Prostate gland (tissue), 2 donors: Measurements from ENCODE around the gene GPRIN3. TPM values are rescaled to one million over a fixed set of nuclear protein-coding genes. Genes with fewer than 3 reads are reported as not detected.

Source experiments
- DNase-seq: peaks from one replicate; pipeline ENCODE4 v3.0.0-alpha.2; 2019; ENCODE audit warnings: low spot score
- H3K27ac ChIP-seq, 2 donors: fragments of 200-600 bp; sonication (generic); 2 replicates each; pipeline ENCODE4 v1.5.1; 2017 to 2019
- H3K27me3 ChIP-seq: fragments of 200-600 bp; sonication (generic); replicated peaks from 2 replicates; pipeline ENCODE4 v1.5.1; 2019; ENCODE audit not compliant: insufficient read depth
- H3K36me3 ChIP-seq, 2 donors: fragments of 200-600 bp; sonication (generic); 1 replicate in 1 of 2; 2 replicates in 1 of 2; pipeline versions ENCODE4 v1.5.1 to v1.8.1; 2017 to 2019
- H3K4me1 ChIP-seq: fragments of 200-600 bp; sonication (generic); replicated peaks from 2 replicates; pipeline ENCODE4 v1.5.1; 2019
- H3K4me3 ChIP-seq, 2 donors: fragments of 200-600 bp; sonication (generic); 2 replicates each; pipeline ENCODE4 v1.5.1; 2017 to 2019
- H3K9me3 ChIP-seq: fragments of 200-600 bp; sonication (generic); 2 replicates; pipeline ENCODE4 v1.5.1; 2017
- CTCF ChIP-seq, 4 experiments: fragments of 200-600 bp in 2 of 4; fragments of 450-650 bp in 2 of 4; sonication (generic) in 2 of 4; IDR thresholded peaks; 1 replicate in 3 of 4; 2 replicates in 1 of 4; pipeline ENCODE4 v1.5.1; 2016 to 2019; ENCODE audit warnings: antibody characterized with exemption in 4 of 4, mild to moderate bottlenecking in 2 of 4, moderate library complexity in 2 of 4
- POLR2A ChIP-seq: fragments of 450-650 bp; IDR thresholded peaks from one replicate; pipeline ENCODE4 v1.6.1; 2016; ENCODE audit warnings: antibody characterized with exemption, mild to moderate bottlenecking
- POLR2AphosphoS5 ChIP-seq: sonication (generic); formaldehyde crosslinking; IDR thresholded peaks from one replicate; pipeline ENCODE4 v1.6.1; 2017; ENCODE audit warnings: antibody characterized with exemption
- WGBS: methylation state at CpG from one replicate; pipeline ENCODE4 v1.1.5; 2018; 5-methylcytosine and 5-hydroxymethylcytosine counted together
- intact Hi-C: fragments of 100-400 bp; cut with DNase I; formaldehyde crosslinking; loops from one replicate; pipeline ENCODE4 v1.14.2; 2022
- total RNA-seq, 2 donors: library from RNA; depleted of rRNA; stranded (reverse); fragments of >200 nt; gene quantifications; one replicate each; pipeline ENCODE4 v1.1.0, GENCODE V29; 2016

GPRIN3 gene
- total RNA-seq, 2 donors from 2014 or later: 0.77 to 2.4 TPM

- Histone ChIP-seq H3K36me3 (no peaks in the 10 kb centered on the region), H3K4me3 (no peak overlapping the region), H3K4me1 (no peaks in the 10 kb centered on the region), H3K27ac (no peak overlapping the region), H3K27me3 (no peaks in the 10 kb centered on the region), H3K9me3 (no peaks in the 10 kb centered on the region)
- TF ChIP-seq CTCF (IDR thresholded peaks at IDR 0.05) (no peak), POLR2A (no peak), POLR2AphosphoS5 (no peak)
- DNase-seq: no peak
- WGBS: 72% methylated on average over 2 of the region's 2 CpGs
- intact Hi-C loops: no loop called here
Observed at GRCh38 chr4:89221167-89221867, 86.3 kb downstream of the GPRIN3 start.

GRCh38 chr4:89218587-89218986 is 89.0 kb downstream of the GPRIN3 start:
- Histone ChIP-seq H3K27ac (no peak overlapping the region), H3K4me3 (no peak overlapping the region), H3K9me3 (no peaks in the 10 kb centered on the region), H3K4me1 (no peaks in the 10 kb centered on the region), H3K27me3 (no peaks in the 10 kb centered on the region), H3K36me3 (no peaks in the 10 kb centered on the region)
- TF ChIP-seq POLR2AphosphoS5: no peak
- DNase-seq: no peak
- 46% methylated on average over 1 of the region's 1 CpG for WGBS
- intact Hi-C loops: no loop called here

- Histone ChIP-seq H3K27ac (no peak overlapping the region), H3K4me1 (no peaks in the 10 kb centered on the region), H3K4me3 (no peak overlapping the region), H3K36me3 (no peaks in the 10 kb centered on the region), H3K9me3 (no peaks in the 10 kb centered on the region), H3K27me3 (no peaks in the 10 kb centered on the region)
- WGBS: 48% methylated on average over 1 of the region's 1 CpG
- intact Hi-C loops: no loop called here
- DNase-seq: no peak
- TF ChIP-seq POLR2AphosphoS5 (no peak), CTCF (IDR thresholded peaks at IDR 0.05) (no peak), POLR2A (no peak)
Observed at GRCh38 chr4:89217604-89218003, 90.0 kb downstream of the GPRIN3 start.

- Histone ChIP-seq H3K4me1 (no peaks in the 10 kb centered on the region), H3K27me3 (no peaks in the 10 kb centered on the region), H3K27ac (no peak overlapping the region), H3K4me3 (no peak overlapping the region), H3K9me3 (no peaks in the 10 kb centered on the region), H3K36me3 (no peaks in the 10 kb centered on the region)
- 100% methylated on average over 1 of the region's 1 CpG for WGBS
- no peak for TF ChIP-seq POLR2AphosphoS5
- no peak for TF ChIP-seq CTCF (IDR thresholded peaks at IDR 0.05)
- TF ChIP-seq POLR2A: no peak
- intact Hi-C loops: no loop called here
- DNase-seq: no peak
Observed at GRCh38 chr4:89216866-89217265, 90.7 kb downstream of the GPRIN3 start.

GRCh38 chr4:89216422-89216821 is 91.2 kb downstream of the GPRIN3 start:
- no peaks in the 10 kb centered on the region for H3K9me3 ChIP-seq
- no peak for DNase-seq
- no peaks in the 10 kb centered on the region for H3K27me3 ChIP-seq
- H3K36me3 ChIP-seq: no peaks in the 10 kb centered on the region
- TF ChIP-seq CTCF (IDR thresholded peaks at IDR 0.05) (no peak), POLR2AphosphoS5 (no peak), POLR2A (no peak)
- intact Hi-C loops: no loop called here
- no peaks in the 10 kb centered on the region for H3K4me1 ChIP-seq
- no peak overlapping the region for H3K4me3 ChIP-seq
- no peak overlapping the region for H3K27ac ChIP-seq
